Mesendoderm (in vitro differentiated cells): Measurements from ENCODE around the gene ARID2. TPM values are rescaled to one million over a fixed set of nuclear protein-coding genes. Genes with fewer than 3 reads are reported as not detected.

Experiments used
- DNase-seq: peaks from one replicate; pipeline ENCODE4 v3.0.0; 2013
- H2AK5ac ChIP-seq: 2 replicates; pipeline ENCODE4 v1.6.1; 2013; ENCODE audit warnings: low read length, inconsistent platforms
- H2BK120ac ChIP-seq: 2 replicates; pipeline ENCODE4 v1.6.1; 2013; ENCODE audit warnings: low read depth, mild to moderate bottlenecking, low read length, moderate library complexity, mixed read lengths
- H2BK15ac ChIP-seq: replicated peaks from 2 replicates; pipeline ENCODE4 v1.6.1; 2013; ENCODE audit warnings: low read depth, mild to moderate bottlenecking, moderate library complexity
- H2BK5ac ChIP-seq: 2 replicates; pipeline ENCODE4 v1.6.1; 2013; ENCODE audit warnings: low read length, inconsistent platforms
- H3K18ac ChIP-seq: 2 replicates; pipeline ENCODE4 v1.6.1; 2013; ENCODE audit warnings: mild to moderate bottlenecking, low read length, mixed read lengths
- H3K23ac ChIP-seq: one replicate; pipeline ENCODE4 v1.6.1; 2013; ENCODE audit warnings: low read length
- H3K27ac ChIP-seq: 2 replicates; pipeline ENCODE4 v1.5.1; 2013; ENCODE audit warnings: low read depth, mild to moderate bottlenecking, inconsistent platforms, low read length, moderate library complexity
- H3K27me3 ChIP-seq: 2 replicates; pipeline ENCODE4 v1.6.1; 2013; ENCODE audit warnings: low read length, control low read depth, mild to moderate bottlenecking, inconsistent platforms; ENCODE audit not compliant: insufficient read depth, poor library complexity
- H3K36me3 ChIP-seq: 2 replicates; pipeline ENCODE4 v1.6.1; 2013; ENCODE audit warnings: low read length, inconsistent platforms; ENCODE audit not compliant: control insufficient read depth, insufficient read depth
- H3K4ac ChIP-seq: one replicate; pipeline ENCODE4 v1.6.1; 2013; ENCODE audit warnings: low read depth, mild to moderate bottlenecking, low read length, moderate library complexity
- H3K4me1 ChIP-seq: 2 replicates; pipeline ENCODE4 v1.6.1; 2013; ENCODE audit warnings: low read depth, low read length, inconsistent platforms; ENCODE audit not compliant: control insufficient read depth
- H3K4me2 ChIP-seq: 2 replicates; pipeline ENCODE4 v1.6.1; 2013; ENCODE audit warnings: low read length
- H3K4me3 ChIP-seq: 2 replicates; pipeline ENCODE4 v1.5.1; 2013; ENCODE audit warnings: mild to moderate bottlenecking, low read length
- H3K56ac ChIP-seq: one replicate; pipeline ENCODE4 v1.6.1; 2013; ENCODE audit warnings: low read length
- H3K79me1 ChIP-seq: 2 replicates; pipeline ENCODE4 v1.6.1; 2013; ENCODE audit warnings: low read length, inconsistent platforms
- H3K79me2 ChIP-seq: 2 replicates; pipeline ENCODE4 v1.6.1; 2013; ENCODE audit warnings: mild to moderate bottlenecking, low read length; ENCODE audit not compliant: control insufficient read depth, insufficient read depth
- H3K9ac ChIP-seq: 2 replicates; pipeline ENCODE4 v1.6.1; 2013; ENCODE audit warnings: low read length, inconsistent platforms
- H4K5ac ChIP-seq: one replicate; pipeline ENCODE4 v1.6.1; 2013; ENCODE audit warnings: low read length
- H4K8ac ChIP-seq: one replicate; pipeline ENCODE4 v1.6.1; 2013; ENCODE audit warnings: low read depth, mild to moderate bottlenecking, control low read depth, low read length, moderate library complexity
- WGBS: extraction: QIAGEN DNeasy Blood & Tissue Kit; methylation state at CpG from one replicate; pipeline ENCODE4 v1.1.7; 2013; ENCODE audit warnings: low lambda C conversion rate, missing lambda C conversion rate; ENCODE audit not compliant: insufficient coverage; ENCODE audit errors: extremely low coverage; 5-methylcytosine and 5-hydroxymethylcytosine counted together
- small RNA-seq: library from polyadenylated mRNA; stranded (forward); fragments of <200 nt; extraction: miRNeasy Mini kit (QIAGEN cat#:217004); gene quantifications from one replicate; pipeline ENCODE3, GENCODE V24; 2013; ENCODE audit not compliant: insufficient read depth

ARID2 gene

DNA sequence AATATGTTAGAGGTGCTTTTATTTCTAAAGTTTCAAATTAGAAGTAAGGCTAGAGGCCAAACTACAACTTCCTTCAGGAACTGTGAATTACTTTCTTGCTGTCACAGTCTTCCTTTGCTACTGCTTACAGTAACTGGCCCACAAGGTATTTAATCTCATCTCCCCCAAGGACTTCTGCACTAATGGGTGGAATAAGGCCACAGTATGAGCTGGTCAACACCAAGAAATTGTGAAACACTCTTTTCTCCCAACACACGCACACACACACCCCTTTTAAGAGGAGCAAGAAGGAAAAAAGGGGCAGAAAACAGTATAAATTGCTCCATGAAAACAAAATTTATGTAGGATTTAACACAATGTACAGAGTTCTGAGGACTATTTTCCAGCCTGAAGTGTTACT, 215.3 kb downstream of the ARID2 start:
- H3K4me3 ChIP-seq: no peak overlapping the region
- no peak overlapping the region for H2BK120ac ChIP-seq
- no peak overlapping the region for H3K18ac ChIP-seq
- no peak overlapping the region for H2BK15ac ChIP-seq
- H3K4me2 ChIP-seq: no peak overlapping the region
- no peak for DNase-seq
- H2AK5ac ChIP-seq: no peak overlapping the region
- peaks cover 2% of the 10 kb centered on the region for H3K36me3 ChIP-seq
- no peaks in the 10 kb centered on the region for H3K27me3 ChIP-seq
- no peaks in the 10 kb centered on the region for H3K79me2 ChIP-seq
- no peak overlapping the region for H3K4ac ChIP-seq
- WGBS: no CpG with 5 or more reads among the region's 1 CpG
- no peak overlapping the region for H4K8ac ChIP-seq
- no peak overlapping the region for H3K56ac ChIP-seq
- H2BK5ac ChIP-seq: no peak overlapping the region
- H3K9ac ChIP-seq: no peak overlapping the region
- no peak overlapping the region for H3K23ac ChIP-seq
- H3K79me1 ChIP-seq: peaks cover 2% of the 10 kb centered on the region
- no peak overlapping the region for H3K27ac ChIP-seq
- no peak overlapping the region for H4K5ac ChIP-seq
- H3K4me1 ChIP-seq: no peaks in the 10 kb centered on the region

DNA sequence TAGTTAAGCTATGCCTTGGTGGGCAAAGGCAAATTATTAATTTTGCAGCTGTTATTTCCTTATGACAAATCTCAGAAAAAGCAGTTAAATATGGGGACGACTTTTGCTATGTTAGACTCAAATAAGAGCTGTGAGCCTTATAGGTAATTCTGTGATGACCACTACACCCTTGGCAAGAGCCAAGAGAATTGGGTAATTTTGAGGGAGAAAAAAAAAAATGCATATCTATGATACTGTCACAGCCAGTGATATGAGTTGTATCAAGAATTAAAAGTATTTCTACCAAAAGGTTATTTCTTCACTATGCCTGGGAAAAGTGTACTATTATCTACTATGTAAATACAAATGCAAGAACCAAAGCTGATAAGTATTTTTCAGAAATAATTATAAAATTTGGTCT, 216.9 kb downstream of the ARID2 start:
- Histone ChIP-seq H3K56ac (no peak overlapping the region), H3K4me1 (no peaks in the 10 kb centered on the region), H3K27me3 (no peaks in the 10 kb centered on the region), H3K27ac (no peak overlapping the region), H3K4me3 (no peak overlapping the region), H3K36me3 (peaks cover 2% of the 10 kb centered on the region), H3K4ac (no peak overlapping the region), H4K5ac (no peak overlapping the region), H3K79me2 (no peaks in the 10 kb centered on the region), H3K23ac (no peak overlapping the region), H2AK5ac (no peak overlapping the region), H4K8ac (no peak overlapping the region), H2BK120ac (no peak overlapping the region), H2BK5ac (no peak overlapping the region), H3K4me2 (no peak overlapping the region), H3K9ac (no peak overlapping the region), H3K18ac (no peak overlapping the region), H2BK15ac (no peak overlapping the region), H3K79me1 (peaks cover 2% of the 10 kb centered on the region)
- WGBS: no CpG with 5 or more reads among the region's 1 CpG
- DNase-seq: no peak

GRCh38 chr12:45948546-45948945, 219.0 kb downstream of the ARID2 start:
- Histone ChIP-seq H3K4ac (no peak overlapping the region), H3K56ac (no peak overlapping the region), H3K79me2 (no peaks in the 10 kb centered on the region), H3K79me1 (no peaks in the 10 kb centered on the region), H3K18ac (no peak overlapping the region), H3K9ac (no peak overlapping the region), H3K27me3 (no peaks in the 10 kb centered on the region), H3K4me2 (no peak overlapping the region), H2AK5ac (no peak overlapping the region), H3K4me1 (no peaks in the 10 kb centered on the region), H2BK120ac (no peak overlapping the region), H2BK15ac (no peak overlapping the region), H3K27ac (no peak overlapping the region), H4K5ac (no peak overlapping the region), H3K4me3 (no peak overlapping the region), H2BK5ac (no peak overlapping the region), H4K8ac (no peak overlapping the region), H3K36me3 (no peaks in the 10 kb centered on the region), H3K23ac (no peak overlapping the region)
- DNase-seq: no peak

Small RNA genes within 50 kb of the gene (small RNA-seq; reads per million reads assigned to genes)
- gene RN7SL246P: not detected
